GM11168 (cell line): Measurements from ENCODE around the gene FAM170A.

Experiments used
- in situ Hi-C: fragments of 300-500 bp; cut with MboI; formaldehyde crosslinking; loops from one replicate; pipeline ENCODE4 v1.12.0; 2022; ENCODE audit warnings: low sequenced_read_pairs; ENCODE audit not compliant: unreplicated experiment

FAM170A gene, protein sequence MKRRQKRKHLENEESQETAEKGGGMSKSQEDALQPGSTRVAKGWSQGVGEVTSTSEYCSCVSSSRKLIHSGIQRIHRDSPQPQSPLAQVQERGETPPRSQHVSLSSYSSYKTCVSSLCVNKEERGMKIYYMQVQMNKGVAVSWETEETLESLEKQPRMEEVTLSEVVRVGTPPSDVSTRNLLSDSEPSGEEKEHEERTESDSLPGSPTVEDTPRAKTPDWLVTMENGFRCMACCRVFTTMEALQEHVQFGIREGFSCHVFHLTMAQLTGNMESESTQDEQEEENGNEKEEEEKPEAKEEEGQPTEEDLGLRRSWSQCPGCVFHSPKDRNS

DNA sequence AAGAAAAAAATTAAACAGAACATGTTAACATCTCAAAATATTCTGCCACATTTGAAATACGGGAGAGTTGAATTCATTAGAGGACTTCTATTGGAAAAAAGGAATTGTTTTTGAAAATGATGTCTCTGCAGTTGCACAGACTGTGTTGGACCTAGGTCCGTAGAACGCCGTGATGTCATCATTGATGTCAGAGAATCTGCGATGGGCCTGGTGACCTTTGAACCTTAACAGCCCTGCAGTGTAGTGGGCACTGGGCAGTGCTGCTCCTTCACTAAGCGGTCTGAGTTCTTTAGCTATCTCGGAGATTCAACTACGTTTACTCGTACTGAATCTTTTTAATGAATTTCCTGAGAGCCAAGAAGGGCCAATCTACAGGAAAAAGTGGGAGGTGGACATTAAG is at the start of gene FAM170A:
Gene FAM170A (plus strand): TSS at position 220 of the 400 bp plus-strand sequence. CDS start 211 bp downstream, outside the sequence.
- in situ Hi-C loops, result no loop called here

- in situ Hi-C loops, result no loop called here
These were observed 46.4 kb upstream of the FAM170A start for GRCh38 chr5:119582987-119583386.

DNA sequence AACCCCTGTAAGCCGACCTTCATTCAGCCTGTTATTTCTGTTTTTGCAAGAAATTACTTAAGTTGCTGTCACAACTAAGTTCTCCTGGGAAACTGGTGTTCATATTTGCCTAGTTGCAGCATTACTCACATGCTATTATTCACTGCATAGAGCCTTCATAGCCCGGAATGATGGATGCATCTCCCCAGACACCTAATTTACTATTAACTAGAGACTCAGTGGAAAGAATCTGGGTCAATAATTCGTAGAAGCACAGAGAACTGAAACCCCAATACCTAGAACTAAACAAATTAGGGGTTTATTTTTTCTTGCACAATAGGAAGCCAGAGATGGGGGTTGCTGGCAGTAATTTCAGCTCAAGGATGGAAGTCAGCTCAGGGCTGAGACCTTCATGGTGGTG is 45.7 kb upstream of the FAM170A start:
- in situ Hi-C loops, result no loop called here

DNA sequence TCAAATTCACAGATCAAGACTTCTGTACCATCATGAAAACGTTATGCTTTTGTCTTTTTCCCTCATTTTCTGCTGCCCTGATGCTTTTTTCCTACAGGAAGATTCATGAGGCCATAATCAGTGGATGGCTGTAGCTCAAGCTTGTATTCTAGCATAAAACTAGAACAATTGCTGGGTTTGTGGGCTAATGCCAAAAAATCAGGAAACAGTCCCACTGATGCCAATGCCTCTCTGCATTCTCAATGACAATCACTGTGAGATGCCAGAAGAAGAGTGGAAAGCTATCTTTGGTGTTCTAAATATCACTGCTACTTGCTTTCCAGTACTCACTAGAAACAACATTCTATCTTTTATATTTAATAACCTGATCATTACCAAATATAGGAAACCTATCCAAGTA is 33.3 kb upstream of the FAM170A start:
- in situ Hi-C loops, result no loop called here

- in situ Hi-C loops, result no loop called here
These were observed 31.5 kb upstream of the FAM170A start for GRCh38 chr5:119597728-119598298.

DNA sequence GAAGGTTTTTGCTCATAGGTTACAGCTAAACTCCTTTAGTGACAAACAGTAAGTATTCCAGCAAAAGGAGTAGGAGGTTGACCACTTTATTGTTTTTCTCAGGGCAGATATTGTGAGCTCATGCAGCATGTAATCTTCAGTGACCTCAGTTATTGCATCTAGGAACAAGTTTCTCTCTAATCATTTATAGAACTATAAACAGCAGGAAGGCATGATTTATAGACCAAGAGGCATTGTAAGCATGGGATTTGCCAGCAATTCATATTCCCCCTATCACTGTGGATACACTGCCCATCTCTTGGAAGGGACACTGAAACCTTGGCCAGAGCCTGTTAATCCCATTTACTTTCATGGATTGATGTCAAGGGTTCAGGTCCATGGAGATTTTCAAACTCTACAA is 15.4 kb upstream of the FAM170A start:
- in situ Hi-C loops, result no loop called here

- in situ Hi-C loops, result no loop called here
These were observed 14.5 kb upstream of the FAM170A start for GRCh38 chr5:119614838-119615237.

GRCh38 chr5:119626086-119626485 is 3.3 kb upstream of the FAM170A start:
- in situ Hi-C loops, result no loop called here

DNA sequence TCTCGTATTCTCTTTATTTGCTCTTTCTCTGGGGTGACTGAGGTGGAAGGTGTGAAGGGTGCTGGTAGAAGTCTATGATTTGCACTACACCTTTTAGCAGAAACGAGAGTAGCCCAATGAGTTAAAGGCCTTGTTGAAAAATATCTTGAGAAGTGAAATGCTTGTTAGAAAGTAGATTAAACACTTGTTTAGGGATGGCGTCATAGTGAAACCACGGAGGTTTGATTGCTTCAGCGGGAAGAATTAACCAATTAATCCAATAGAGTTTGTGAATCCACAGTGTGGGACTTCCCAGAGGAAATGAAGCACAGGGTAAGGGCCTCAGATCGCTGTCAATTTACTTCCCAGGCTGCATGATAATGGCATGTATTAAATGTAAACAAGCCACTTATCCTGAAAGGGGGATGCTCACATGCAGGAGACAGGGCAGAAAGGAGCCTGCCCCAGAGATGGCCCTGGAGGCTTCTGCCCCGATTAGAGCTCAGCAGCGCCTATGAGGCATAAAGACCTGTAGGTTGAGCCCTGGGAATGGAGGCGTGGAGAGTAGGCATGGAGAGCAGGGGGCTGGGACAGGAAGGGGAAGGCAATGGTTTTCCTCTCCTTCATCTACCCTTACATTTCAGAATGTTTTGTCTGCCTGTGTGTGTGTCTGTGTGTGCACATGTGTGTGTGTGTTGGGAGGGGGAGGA is 1.5 kb downstream of the FAM170A start:
- in situ Hi-C loops, result no loop called here

DNA sequence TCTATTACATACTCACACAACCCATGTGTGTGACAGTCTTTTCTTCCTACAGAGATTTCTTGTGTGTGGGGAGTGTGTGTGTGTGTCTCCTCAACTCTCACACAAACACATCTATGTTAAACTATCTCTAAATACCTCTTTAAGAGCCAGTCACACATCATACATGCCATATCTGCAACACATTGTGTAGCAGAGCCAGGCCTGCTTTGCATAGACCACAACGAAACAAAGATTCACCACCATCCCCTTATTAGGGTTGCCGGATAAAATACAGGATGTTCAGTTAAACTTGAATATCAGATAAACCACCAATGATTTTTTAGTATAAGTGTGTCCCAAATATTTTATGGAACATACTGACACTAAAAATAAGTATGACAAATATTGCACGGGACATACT is 2.3 kb downstream of the FAM170A start:
- in situ Hi-C loops, result no loop called here

GRCh38 chr5:119651486-119651885 is 22.1 kb downstream of the FAM170A start:
- in situ Hi-C loops, result no loop called here

GRCh38 chr5:119655061-119655460 is 25.7 kb downstream of the FAM170A start:
- in situ Hi-C loops, result no loop called here

DNA sequence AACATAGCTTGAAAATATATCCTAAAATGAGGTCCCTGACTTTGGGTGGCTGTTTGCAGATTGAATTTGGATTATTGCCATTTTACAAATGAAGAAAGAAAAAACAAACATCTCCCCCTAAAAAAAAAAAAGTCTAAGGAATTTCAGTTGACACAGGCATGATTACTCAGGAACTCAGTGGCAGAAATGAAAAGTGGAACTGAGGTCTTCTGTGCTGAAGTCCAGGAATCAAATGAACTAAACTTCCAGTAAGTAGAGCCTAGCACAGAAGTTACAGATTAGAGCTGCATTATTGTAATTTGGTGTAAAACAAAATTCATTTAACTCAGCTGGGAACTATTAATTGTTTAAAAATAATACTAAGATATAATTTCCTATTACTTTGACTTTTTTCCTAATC is 26.7 kb downstream of the FAM170A start:
- in situ Hi-C loops, result no loop called here

DNA sequence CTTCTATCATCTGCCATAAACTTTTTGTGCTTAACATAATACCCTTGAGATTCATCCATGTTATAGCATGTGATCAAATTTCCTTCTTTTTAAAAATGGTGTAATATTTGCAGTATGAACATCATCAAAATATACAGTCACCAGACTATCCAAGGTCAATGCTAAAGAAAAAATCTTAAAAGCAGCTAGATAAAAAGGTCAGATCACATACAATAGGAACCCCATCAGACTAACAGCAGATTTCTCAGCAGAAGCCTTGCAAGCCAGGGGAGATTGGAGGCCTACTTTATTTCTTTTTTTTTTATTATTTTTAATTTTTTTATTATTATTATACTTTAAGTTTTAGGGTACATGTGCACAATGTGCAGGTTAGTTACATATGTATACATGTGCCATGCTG is 37.2 kb downstream of the FAM170A start:
- in situ Hi-C loops, result no loop called here

GRCh38 chr5:119678351-119679028 is 49.1 kb downstream of the FAM170A start:
- in situ Hi-C loops, result no loop called here

DNA sequence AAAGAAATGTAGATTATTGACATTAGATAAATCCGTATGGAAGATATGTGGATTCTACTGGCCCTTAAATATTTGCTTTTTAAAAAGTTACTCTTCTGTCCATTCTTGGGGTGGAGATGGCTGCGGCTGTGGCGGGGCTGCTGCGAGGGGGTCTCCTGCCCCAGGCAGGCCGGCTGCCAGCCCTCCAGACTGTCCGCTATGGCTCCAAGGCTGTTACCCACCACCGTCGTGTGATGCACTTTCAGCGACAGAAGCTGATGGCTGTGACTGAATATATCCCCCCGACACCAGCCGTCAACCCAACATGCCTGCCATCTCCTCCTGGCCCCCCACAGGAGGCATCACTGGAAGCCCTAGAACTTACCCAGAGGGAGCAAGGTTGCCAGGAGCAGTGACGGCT is 50.7 kb downstream of the FAM170A start:
- in situ Hi-C loops, result no loop called here

DNA sequence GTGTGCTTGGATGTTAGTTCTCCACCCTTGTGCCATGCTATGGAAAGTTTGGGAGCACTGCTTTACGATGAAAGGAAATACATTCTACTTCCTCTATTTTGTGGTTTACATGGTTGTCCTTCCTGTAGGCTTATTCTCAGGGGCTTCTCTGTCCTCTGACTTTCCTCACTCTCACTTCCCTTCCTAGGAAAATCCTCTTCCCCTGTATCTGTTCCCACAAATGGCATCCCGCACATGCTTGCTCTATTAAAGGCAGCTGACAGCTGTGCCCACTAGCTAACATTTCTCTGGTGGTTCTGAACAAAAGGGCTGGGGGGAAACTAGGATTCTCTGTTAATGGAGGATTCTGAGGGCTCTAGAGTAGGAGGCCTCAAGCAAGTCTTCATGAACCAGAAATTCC is 52.4 kb downstream of the FAM170A start:
- in situ Hi-C loops, result no loop called here

DNA sequence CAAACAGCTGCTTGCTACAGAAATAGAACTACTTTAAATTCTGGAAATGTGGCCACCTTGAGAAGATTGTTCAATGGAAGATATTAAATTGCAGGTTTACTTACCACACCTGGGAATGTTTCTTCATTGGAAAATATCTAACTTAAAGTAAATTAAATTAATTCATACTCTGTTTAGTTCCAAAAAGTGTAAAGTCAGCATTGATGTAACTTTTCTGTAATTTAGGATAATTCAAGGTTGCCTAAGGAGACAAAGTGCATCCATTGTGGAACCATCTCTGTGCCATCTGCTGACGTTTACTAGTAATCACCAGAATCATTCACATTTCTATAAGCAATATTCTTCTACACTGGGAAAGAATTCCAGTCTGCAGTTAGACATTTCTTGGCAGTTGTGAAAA is 53.0 kb downstream of the FAM170A start:
- in situ Hi-C loops, result no loop called here
